ENCODE results near the gene MIER2.

DNA sequence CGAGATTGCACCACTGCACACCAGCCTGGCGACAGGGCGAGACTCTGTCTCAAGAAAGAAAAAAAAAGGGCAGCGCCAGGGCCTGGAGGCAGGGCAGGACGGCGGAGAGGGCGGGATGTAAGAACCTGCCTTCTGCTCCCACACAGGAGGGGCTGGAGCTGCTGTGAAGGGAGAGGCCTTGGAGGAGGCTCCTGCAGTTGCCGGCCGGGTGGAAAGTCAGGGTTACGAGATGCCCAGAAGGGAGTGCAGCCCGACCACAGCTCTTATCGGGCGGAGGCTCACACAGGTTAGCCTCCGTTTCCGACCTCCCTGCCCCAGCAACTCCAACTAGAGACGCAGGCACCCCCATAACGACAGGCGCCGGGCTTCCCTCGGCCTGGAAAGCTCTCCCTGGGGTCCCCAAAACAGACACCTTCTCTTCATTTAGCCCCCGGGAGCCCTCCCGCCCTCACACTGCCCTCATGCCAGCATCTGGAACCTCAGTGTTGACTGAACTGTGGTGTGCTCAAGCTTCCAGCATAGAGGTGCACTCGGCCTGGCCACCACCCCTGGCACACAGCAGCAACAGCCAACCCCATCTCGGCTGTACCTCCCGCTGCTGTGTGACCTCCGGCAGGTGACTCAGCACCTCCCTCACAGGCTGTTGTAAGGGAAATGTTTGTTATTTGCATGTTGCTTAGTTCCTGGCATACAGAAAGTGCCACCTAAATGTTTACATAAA lies 54.8 kb downstream of the MIER2 start:
- TF ChIP-seq, protein P1, sequence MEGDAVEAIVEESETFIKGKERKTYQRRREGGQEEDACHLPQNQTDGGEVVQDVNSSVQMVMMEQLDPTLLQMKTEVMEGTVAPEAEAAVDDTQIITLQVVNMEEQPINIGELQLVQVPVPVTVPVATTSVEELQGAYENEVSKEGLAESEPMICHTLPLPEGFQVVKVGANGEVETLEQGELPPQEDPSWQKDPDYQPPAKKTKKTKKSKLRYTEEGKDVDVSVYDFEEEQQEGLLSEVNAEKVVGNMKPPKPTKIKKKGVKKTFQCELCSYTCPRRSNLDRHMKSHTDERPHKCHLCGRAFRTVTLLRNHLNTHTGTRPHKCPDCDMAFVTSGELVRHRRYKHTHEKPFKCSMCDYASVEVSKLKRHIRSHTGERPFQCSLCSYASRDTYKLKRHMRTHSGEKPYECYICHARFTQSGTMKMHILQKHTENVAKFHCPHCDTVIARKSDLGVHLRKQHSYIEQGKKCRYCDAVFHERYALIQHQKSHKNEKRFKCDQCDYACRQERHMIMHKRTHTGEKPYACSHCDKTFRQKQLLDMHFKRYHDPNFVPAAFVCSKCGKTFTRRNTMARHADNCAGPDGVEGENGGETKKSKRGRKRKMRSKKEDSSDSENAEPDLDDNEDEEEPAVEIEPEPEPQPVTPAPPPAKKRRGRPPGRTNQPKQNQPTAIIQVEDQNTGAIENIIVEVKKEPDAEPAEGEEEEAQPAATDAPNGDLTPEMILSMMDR (IDR thresholded peaks at IDR 0.05; ENCODE audit: low read depth, low read length, missing input control) = no peak
- TF ChIP-seq GABPA (IDR thresholded peaks at IDR 0.05 in 1 of 2, conservative IDR thresholded peaks at IDR 0.05 in 1 of 2) (no peak), ZBTB33 (IDR thresholded peaks at IDR 0.05) (no peak)

Data from liver (tissue), 3 donors.